C4-2B (cell line): ENCODE data around the gene SIN3A.
"Not testable (repeated sequence)": the region's sequence is repeated elsewhere in the genome, so short reads cannot be mapped to it uniquely, and the experiment has no call there.

Source experiments
- CTCF ChIP-seq: fragments of 450-650 bp; conservative IDR thresholded peaks from 2 replicates; pipeline ENCODE4 v1.5.1; 2017; ENCODE audit warnings: mild to moderate bottlenecking
- ZFX ChIP-seq: fragments of 450-650 bp; IDR thresholded peaks from 2 replicates; pipeline ENCODE4 v1.6.1; 2017

- TF ChIP-seq CTCF, ZFX: not testable (repeated sequence)
Measured at GRCh38 chr15:75483556-75483955, 32.1 kb upstream of the SIN3A start.
